GM12892 (cell line): ENCODE measurements around the gene CEMIP2.

Experiments used
- POLR2A ChIP-seq: IDR thresholded peaks from 2 replicates; pipeline ENCODE4 v1.6.1; 2011; ENCODE audit warnings: low read depth, low read length, control low read depth
- POLR2AphosphoS5 ChIP-seq: IDR thresholded peaks from 2 replicates; pipeline ENCODE4 v1.6.1; 2011; ENCODE audit warnings: low read depth, low read length, control low read depth

- TF ChIP-seq POLR2A = no peak
- no peak for TF ChIP-seq POLR2AphosphoS5
Measured at GRCh38 chr9:71816916-71817451, 48.7 kb upstream of the CEMIP2 start.
